Esophagus squamous epithelium (tissue), 5 donors: ENCODE measurements around the gene PIK3R5. TPM values are rescaled to one million over a fixed set of nuclear protein-coding genes. Genes with fewer than 3 reads are reported as not detected.

Experiments
- DNase-seq: peaks from one replicate; lab custom pipeline; 2025; lab: John Stamatoyannopoulos, UW
- H3K27ac ChIP-seq, 4 donors: fragments of 200-600 bp; sonication (generic); one replicate each; pipeline ENCODE4 v1.5.1; 2016 to 2019; ENCODE audit warnings: mild to moderate bottlenecking in 1 of 4
- H3K27me3 ChIP-seq, 4 donors: fragments of 200-600 bp; sonication (generic); 1 replicate in 3 of 4; 2 replicates in 1 of 4; pipeline versions ENCODE4 v1.5.1 to v1.6.0; 2017 to 2021; ENCODE audit warnings: antibody characterized with exemption in 1 of 4
- H3K36me3 ChIP-seq, 3 donors: fragments of 200-600 bp; sonication (generic); one replicate each; pipeline ENCODE4 v1.5.1; 2016 to 2019
- H3K4me1 ChIP-seq, 3 donors: fragments of 200-600 bp; sonication (generic); one replicate each; pipeline ENCODE4 v1.5.1; 2017 to 2019
- H3K4me3 ChIP-seq, 4 donors: fragments of 200-600 bp; sonication (generic); 1 replicate in 3 of 4; 2 replicates in 1 of 4; pipeline ENCODE4 v1.5.1; 2016 to 2019; ENCODE audit warnings: mild to moderate bottlenecking in 2 of 4, moderate library complexity in 1 of 4
- H3K9me3 ChIP-seq, 3 donors: fragments of 200-600 bp; sonication (generic); one replicate each; pipeline ENCODE4 v1.5.1; 2016 to 2019
- CTCF ChIP-seq, 6 experiments: fragments of 450-650 bp in 4 of 6; fragments of 200-600 bp in 2 of 6; sonication (generic) in 2 of 6; IDR thresholded peaks; one replicate each; pipeline ENCODE4 v1.5.1; 2016 to 2019; ENCODE audit warnings: antibody characterized with exemption in 6 of 6, mild to moderate bottlenecking in 4 of 6, moderate library complexity in 4 of 6
- POLR2A ChIP-seq, 4 donors: fragments of 450-650 bp; IDR thresholded peaks; one replicate each; pipeline ENCODE4 v1.6.1; 2017; ENCODE audit warnings: antibody characterized with exemption in 4 of 4, mild to moderate bottlenecking in 4 of 4, moderate library complexity in 3 of 4
- WGBS, 2 donors: methylation state at CpG; one replicate each; pipeline ENCODE4 v1.1.5; 2018; 5-methylcytosine and 5-hydroxymethylcytosine counted together
- intact Hi-C: fragments of 100-400 bp; cut with DNase I; formaldehyde crosslinking; loops from one replicate; pipeline ENCODE4 v1.15.0; 2022
- total RNA-seq, 4 donors: library from RNA; depleted of rRNA; stranded (reverse); fragments of >200 nt; gene quantifications; one replicate each; pipeline ENCODE4 v1.1.0, GENCODE V29; 2016
- donor health status: DM: yes; HTN: yes; CAD: no.

Gene PIK3R5
- total RNA-seq, 4 donors from 2014 or later, result 1.8 to 8.8 (median 3.1) TPM

- DNase-seq, result no peak
- H3K9me3 ChIP-seq, result peaks cover 0 to 31% (median 22%) of the 10 kb centered on the region in 3 donors
- H3K4me3 ChIP-seq, result no peak overlapping the region
- H3K4me1 ChIP-seq, result no peaks in the 10 kb centered on the region
- TF ChIP-seq POLR2A (IDR thresholded peaks at IDR 0.05), result no peak
- TF ChIP-seq CTCF (IDR thresholded peaks at IDR 0.05), result no peak
- WGBS, 2 donors, result 70 to 86% methylated on average over 4 of the region's 4 CpGs
- no peak overlapping the region for H3K27ac ChIP-seq
- intact Hi-C loops, result no loop called here
- no peaks in the 10 kb centered on the region for H3K27me3 ChIP-seq
- H3K36me3 ChIP-seq, result no peaks in the 10 kb centered on the region
These were observed 39.7 kb downstream of the PIK3R5 start for GRCh38 chr17:8925808-8926207.

GRCh38 chr17:8925141-8925540 is 40.4 kb downstream of the PIK3R5 start:
- no peak for DNase-seq
- H3K9me3 ChIP-seq, result peaks cover 0 to 31% (median 22%) of the 10 kb centered on the region in 3 donors
- TF ChIP-seq POLR2A (IDR thresholded peaks at IDR 0.05) (no peak), CTCF (IDR thresholded peaks at IDR 0.05) (no peak)
- no peak overlapping the region for H3K4me3 ChIP-seq
- no peaks in the 10 kb centered on the region for H3K4me1 ChIP-seq
- H3K36me3 ChIP-seq, result no peaks in the 10 kb centered on the region
- intact Hi-C loops, result no loop called here
- no peak overlapping the region for H3K27ac ChIP-seq
- no peaks in the 10 kb centered on the region for H3K27me3 ChIP-seq

GRCh38 chr17:8924595-8924994 is 40.9 kb downstream of the PIK3R5 start:
- 78 to 80% methylated on average over 6 of the region's 6 CpGs for WGBS, 2 donors
- Histone ChIP-seq H3K36me3 (no peaks in the 10 kb centered on the region), H3K9me3 (peaks cover 0 to 28% (median 22%) of the 10 kb centered on the region in 3 donors), H3K4me1 (no peaks in the 10 kb centered on the region), H3K4me3 (no peak overlapping the region), H3K27ac (no peak overlapping the region), H3K27me3 (no peaks in the 10 kb centered on the region)
- TF ChIP-seq POLR2A (IDR thresholded peaks at IDR 0.05), result no peak
- no peak for TF ChIP-seq CTCF (IDR thresholded peaks at IDR 0.05)
- no peak for DNase-seq
- intact Hi-C loops, result no loop called here

- TF ChIP-seq POLR2A (IDR thresholded peaks at IDR 0.05) (no peak), CTCF (IDR thresholded peaks at IDR 0.05) (no peak)
- Histone ChIP-seq H3K27ac (peak overlapping the region in 1 of 4 donors; percentile 47), H3K27me3 (no peaks in the 10 kb centered on the region), H3K9me3 (peaks cover 0 to 22% (median 19%) of the 10 kb centered on the region in 3 donors), H3K4me3 (no peak overlapping the region), H3K4me1 (no peaks in the 10 kb centered on the region), H3K36me3 (no peaks in the 10 kb centered on the region)
- intact Hi-C loops, result no loop called here
- WGBS, 2 donors, result 71% methylated on average over 1 of the region's 1 CpG; no CpG with 5 or more reads in 1 of the 2 donors
- no peak for DNase-seq
These were observed 41.7 kb downstream of the PIK3R5 start for GRCh38 chr17:8923762-8924161.

DNA sequence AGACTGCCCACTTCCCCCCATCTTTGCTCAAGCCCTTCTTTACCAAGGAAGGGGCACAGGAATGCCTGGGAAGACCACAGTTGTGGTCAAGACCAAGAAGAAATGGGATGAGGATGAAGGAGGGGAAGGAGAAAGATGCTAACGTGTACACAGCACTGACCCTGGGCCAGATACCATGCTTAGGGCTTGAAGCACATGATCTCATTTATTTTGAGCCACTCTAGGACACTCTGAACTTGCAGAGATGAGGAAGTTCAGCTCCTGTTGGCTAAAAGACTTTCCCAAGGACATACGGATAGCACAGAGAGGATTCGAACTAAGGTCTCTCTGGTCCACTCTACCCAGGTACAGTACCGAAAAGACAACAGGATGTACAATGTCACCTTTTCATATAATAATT is 42.6 kb downstream of the PIK3R5 start:
- WGBS, 2 donors, result 75 to 83% methylated on average over 4 of the region's 4 CpGs
- H3K27me3 ChIP-seq, result no peaks in the 10 kb centered on the region
- no peaks in the 10 kb centered on the region for H3K36me3 ChIP-seq
- intact Hi-C loops, result no loop called here
- H3K4me1 ChIP-seq, result no peaks in the 10 kb centered on the region
- H3K9me3 ChIP-seq, result peaks cover 0 to 19% (median 10%) of the 10 kb centered on the region in 3 donors
- no peak for DNase-seq
- no peak overlapping the region for H3K4me3 ChIP-seq
- TF ChIP-seq CTCF (IDR thresholded peaks at IDR 0.05) (no peak), POLR2A (IDR thresholded peaks at IDR 0.05) (no peak)
- H3K27ac ChIP-seq, result peak overlapping the region in 2 of 4 donors; percentile 47 to 70
